HG02759 (cell line): ENCODE data around the gene SNX27.
A peak's percentile ranks its signal among the peaks of the same experiment; 100 is the strongest.
"Not testable (repeated sequence)": the region's sequence is repeated elsewhere in the genome, so short reads cannot be mapped to it uniquely, and the experiment has no call there.

Source experiments
- ATAC-seq: cut with Tn5 transposase; IDR thresholded peaks from one replicate; pipeline ENCODE4 v1.9.1; 2021; ENCODE audit warnings: mild to moderate bottlenecking, moderate library complexity; ENCODE audit not compliant: unreplicated experiment

The SNX27 gene

GRCh38 chr1:151602550-151602949 is 9.3 kb upstream of the SNX27 start:
- ATAC-seq = not testable (repeated sequence)

DNA sequence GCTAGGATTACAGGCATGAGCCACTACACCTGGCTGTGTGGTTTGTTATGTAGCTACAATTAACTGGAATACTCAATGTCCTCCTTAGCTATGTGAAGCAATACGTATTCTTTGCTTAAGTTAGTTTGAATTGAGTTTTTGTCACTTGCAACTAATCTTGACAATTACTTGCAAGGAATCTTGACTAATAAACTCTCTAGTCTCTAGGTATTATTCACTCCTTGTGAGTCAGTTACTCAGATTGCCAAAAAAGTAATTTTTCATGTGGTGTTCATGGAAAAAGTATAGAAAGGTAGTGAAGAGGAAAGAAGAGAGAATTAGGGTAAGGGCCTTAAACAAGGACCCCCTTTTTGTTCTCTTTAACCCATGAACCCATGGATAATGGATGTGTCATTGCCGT is 7.6 kb upstream of the SNX27 start:
- no peak for ATAC-seq

- no peak for ATAC-seq
These were observed 5.5 kb upstream of the SNX27 start for GRCh38 chr1:151606384-151606783.

- no peak for ATAC-seq
These were observed 5.0 kb upstream of the SNX27 start for GRCh38 chr1:151606857-151607256.

DNA sequence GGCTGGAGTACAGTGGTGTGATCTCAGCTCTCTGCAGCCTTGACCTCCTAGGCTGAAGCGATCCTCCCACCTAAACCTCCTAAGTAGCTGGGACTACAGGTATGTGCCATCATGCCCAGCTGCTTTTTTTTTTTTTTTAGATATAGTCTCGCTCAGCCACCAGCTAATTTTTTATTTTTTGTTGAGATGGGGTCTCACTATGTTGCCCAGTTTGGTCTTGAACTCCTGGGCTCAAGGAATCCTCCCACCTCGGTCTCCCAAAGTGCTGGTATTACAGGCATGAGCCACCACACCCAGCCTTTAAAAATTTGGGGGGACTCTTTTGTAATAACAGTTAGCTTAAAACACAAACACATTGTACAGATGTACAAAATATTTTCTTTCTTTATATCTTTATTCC is 1.7 kb upstream of the SNX27 start:
- ATAC-seq = no peak

GRCh38 chr1:151611288-151611790 is 511 bp upstream of the SNX27 start:
- no peak for ATAC-seq

- peak; percentile 18 for ATAC-seq
These were observed 841 bp downstream of the SNX27 start for GRCh38 chr1:151612501-151613281.

DNA sequence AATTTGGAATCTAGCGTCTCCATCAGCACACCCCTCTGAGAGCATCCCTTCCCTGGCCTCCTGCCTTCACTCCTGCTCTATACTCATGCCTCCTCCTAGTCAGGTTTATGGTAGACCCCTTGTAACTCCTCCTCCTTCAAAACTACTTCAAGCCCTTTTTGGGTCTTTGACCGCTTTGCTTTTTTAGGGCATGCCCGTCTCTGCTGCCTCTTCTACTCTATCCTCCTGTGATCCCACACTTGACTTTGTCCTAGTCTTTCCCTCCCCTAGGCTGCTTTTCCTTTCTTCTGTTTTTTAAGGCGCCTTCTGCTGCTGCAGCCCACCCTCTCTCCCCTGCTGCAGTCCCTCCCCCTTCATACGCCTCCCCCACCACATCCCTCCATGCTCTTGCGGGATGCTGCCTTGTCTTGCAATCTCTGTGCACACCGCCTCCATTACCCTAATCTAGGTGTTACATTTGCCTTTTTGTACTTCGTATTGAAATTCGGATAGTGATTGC is 1.5 kb downstream of the SNX27 start:
- ATAC-seq = no peak

DNA sequence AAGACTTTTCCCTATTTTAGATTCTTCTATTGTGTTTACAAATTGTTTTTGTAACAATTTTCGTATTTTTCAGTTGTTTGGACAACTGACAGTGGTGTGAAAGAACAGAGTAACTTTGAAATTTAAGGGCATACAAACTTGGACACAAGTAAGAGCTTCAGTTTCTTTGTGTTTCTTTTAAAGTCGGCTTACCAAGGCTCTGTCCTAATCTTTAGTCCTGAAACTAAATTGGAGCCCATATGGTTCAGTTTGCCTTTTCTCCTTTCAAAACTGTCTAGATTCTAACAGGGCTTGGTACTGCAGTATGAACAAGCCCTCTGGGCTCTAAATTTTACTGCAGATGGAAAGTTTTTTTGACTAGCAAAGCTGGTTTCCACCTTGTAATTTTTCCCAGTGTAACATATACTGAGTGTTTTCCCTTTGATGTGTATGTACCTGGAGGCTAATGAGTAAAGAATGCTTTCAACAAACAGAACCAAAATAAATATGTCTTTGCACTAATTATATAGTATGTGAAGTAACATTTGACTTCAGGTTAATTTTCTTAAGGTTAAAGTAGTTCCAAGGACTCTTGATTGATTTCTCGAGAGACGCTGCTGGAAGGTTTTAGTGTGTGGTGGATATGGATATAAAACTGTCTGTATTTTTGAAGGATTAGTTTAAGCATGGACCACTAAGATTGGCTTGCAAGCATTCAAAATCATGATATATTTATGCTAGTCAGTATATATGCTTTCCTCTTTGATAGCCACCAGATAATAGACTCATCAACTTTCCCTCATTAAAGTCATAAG is 4.1 kb downstream of the SNX27 start:
- no peak for ATAC-seq

DNA sequence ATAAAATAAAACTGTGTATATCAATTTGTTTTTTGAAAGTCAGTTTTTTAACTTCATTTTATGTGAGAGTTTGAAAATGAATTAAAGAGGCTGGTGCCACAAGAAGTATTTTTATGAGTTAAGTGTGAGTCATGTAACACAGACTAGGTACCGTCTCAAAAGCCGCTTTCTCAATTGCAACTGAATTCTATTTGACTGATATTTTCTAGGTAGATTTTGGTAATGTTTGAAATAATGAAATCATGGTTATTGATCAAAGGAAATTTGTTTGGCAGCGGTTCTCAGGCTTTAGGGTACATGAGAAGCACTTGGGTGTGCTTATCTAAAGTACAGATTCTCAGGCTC is 4.6 kb downstream of the SNX27 start:
- ATAC-seq = no peak

DNA sequence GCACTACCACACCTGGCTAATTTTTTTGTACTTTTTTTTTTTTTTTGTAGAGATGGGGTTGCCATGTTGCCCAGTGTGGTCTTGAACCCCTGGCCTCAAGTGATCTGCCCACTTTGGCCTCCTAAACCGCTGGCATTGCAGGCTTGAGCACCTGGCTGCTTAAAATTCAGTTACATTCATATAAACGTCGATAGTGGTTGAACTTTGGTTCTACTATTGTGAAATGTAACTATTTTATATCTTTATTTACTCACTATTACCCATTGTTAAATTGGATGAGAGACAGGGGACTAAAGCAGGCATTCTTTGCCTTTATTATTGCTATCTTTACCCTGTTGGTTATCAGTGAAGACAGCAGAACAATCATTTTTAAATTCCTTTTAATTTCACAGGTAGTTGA is 6.2 kb downstream of the SNX27 start:
- ATAC-seq = no peak

DNA sequence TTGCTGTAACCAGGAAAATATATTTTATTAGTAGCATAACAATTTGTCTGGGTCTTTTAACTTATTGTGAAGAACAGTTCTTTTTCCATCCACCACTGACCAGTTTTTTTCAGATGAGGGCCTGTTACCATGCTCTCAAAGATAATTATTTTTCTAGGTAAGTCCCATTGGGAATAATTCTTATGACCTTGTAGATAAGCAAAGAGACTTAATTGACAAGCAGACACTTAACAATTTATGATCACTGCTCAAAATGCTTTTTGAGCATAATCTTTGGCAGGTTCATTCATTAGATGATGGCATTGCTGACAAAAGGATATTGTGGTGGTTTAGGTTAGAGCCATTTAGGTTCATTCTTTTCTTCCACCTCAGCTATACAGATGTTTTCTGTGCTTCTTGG is 6.6 kb downstream of the SNX27 start:
- no peak for ATAC-seq

DNA sequence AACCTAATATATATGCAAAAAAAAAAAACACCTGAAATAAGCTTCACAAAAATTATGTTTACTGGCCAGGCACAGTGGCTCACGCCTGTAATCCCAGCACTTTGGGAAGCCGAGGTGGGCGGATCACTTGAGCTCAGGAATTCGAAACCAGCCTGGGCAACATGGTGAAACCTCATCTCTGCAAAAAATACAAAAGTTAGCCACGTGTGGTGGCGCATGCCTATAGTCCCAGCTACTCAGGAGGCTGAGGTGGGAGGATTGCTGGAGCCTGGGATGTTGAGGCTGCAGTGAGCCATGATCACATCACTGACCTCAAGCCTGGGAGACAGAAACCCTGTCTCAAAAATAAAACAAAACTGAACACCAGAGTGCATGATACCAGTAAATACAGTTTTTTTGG is 7.1 kb downstream of the SNX27 start:
- not testable (repeated sequence) for ATAC-seq

GRCh38 chr1:151619489-151620093 is 7.7 kb downstream of the SNX27 start:
- no peak for ATAC-seq

- ATAC-seq = no peak
These were observed 8.4 kb downstream of the SNX27 start for GRCh38 chr1:151620286-151620685.

DNA sequence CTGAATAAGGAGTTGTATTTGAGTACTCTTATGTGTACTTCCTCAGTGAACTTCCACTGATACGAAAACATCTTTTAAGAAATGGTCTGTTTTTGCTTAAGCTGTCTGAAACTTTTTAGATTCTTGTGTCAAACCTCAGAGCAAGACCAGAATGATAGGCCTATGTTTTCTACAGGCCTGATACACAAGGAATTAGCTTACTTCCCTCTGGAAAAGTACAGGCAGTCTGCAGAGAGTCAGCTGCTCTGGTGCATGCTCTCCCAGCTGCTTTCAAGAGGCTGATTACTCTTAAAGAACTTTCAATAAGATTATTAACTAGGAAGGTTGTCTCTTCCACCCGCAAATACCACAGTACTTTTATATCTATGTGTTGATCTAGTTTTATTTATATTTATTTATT is 9.5 kb downstream of the SNX27 start:
- no peak for ATAC-seq

DNA sequence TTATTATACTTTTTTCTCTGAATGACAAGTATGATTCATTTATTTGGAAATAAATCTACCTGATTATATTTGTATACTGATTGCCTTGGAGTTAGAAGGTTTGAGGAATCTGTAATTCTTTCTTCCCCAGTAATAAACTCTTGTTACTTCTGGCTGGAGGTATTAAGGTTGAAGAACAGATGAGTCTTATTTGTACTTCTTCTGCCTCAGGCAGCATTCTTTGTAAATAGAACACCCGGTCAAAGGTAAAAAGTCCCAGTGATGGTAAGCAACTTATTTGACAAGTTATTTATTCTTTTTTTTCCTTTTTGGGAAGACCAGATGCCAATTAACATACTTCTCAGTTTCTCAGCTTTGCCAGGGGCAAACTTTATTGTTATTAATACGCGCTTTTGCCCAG is 12.9 kb downstream of the SNX27 start:
- ATAC-seq = no peak

DNA sequence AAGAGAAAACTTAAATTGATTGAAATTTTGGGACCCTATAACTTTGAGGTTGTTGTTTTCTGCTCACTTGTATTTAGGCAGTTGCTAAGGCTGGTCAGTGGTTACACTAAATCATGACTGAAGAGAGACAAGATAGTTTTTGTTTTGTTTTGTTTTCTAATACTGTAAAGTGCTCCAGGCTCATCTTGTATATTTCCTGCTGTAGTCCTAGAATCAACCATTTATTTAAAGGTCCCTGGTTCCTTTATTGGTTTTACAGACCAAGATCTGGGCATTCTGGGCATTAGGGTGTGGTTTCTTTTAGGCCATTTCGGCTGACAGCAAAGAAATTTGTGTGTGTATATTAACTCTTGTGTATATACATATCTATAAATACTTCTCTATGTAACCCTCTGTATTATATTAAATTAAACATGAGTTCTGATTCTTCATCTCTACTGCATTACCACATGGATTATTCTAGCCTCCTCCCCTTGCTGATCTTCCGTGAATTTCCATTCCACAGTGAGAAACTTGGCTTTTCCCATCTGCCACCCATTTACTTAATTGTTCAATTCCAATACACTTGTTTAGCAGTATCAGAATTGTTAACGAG is 15.0 kb downstream of the SNX27 start:
- no peak for ATAC-seq

DNA sequence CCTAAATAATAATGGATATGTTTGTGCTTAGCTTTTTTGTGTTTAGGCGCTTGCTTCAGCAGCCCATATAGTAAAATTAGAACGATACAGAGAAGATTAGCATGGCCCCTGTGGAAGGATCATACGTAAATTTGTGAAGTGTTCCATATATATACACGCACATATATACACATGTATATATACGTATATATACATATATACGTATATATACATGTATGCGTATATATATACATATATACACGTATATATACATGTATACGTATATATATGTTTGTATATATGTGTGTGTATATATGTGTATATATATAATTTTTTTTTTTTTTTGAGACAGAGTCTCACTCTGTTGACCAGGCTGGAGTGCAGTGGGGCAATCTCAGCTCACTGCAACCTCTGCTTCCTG is 17.4 kb downstream of the SNX27 start:
- no peak for ATAC-seq

GRCh38 chr1:151635479-151636072 is 23.7 kb downstream of the SNX27 start:
- ATAC-seq = no peak
